ENCODE results near the gene CTSH. TPM values are rescaled to one million over a fixed set of nuclear protein-coding genes. Genes with fewer than 3 reads are reported as not detected.

Gene CTSH
- total RNA-seq, 4 donors from 2014 or later = 65.5 to 101 (median 76.6) TPM

DNA sequence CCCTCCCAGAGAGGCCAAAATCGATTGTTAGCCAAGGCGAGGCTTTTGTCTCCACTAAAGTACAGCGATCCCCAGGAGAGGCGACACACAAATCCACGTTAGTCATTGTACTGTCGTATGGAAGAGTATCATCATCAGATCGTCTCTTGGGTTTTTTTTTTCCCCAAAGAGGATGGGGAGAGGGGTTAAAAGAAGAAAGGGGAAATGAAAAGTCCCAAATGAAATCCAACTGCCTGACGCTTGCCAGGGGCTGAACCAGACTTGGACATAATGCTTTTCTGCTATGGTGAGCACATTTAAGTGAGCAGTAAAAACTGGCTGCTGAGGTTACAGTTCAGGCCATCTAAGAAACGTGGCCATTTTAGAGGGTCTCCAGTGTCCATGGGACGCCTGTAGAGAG, 37.9 kb upstream of the CTSH start:
- Histone ChIP-seq H3K27ac (peak overlapping the region in 1 of 4 donors; percentile 42), H3K4me1 (peaks cover 0 to 14% (median 0%) of the 10 kb centered on the region in 3 donors), H3K36me3 (no peaks in the 10 kb centered on the region), H3K9me3 (no peaks in the 10 kb centered on the region), H3K27me3 (no peaks in the 10 kb centered on the region), H3K4me3 (no peak overlapping the region)
- no peak for TF ChIP-seq POLR2A (IDR thresholded peaks at IDR 0.05)
- TF ChIP-seq EP300 (IDR thresholded peaks at IDR 0.05) = no peak
- TF ChIP-seq, protein P1, sequence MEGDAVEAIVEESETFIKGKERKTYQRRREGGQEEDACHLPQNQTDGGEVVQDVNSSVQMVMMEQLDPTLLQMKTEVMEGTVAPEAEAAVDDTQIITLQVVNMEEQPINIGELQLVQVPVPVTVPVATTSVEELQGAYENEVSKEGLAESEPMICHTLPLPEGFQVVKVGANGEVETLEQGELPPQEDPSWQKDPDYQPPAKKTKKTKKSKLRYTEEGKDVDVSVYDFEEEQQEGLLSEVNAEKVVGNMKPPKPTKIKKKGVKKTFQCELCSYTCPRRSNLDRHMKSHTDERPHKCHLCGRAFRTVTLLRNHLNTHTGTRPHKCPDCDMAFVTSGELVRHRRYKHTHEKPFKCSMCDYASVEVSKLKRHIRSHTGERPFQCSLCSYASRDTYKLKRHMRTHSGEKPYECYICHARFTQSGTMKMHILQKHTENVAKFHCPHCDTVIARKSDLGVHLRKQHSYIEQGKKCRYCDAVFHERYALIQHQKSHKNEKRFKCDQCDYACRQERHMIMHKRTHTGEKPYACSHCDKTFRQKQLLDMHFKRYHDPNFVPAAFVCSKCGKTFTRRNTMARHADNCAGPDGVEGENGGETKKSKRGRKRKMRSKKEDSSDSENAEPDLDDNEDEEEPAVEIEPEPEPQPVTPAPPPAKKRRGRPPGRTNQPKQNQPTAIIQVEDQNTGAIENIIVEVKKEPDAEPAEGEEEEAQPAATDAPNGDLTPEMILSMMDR (IDR thresholded peaks at IDR 0.05) = no peak
- TF ChIP-seq POLR2AphosphoS5 (IDR thresholded peaks at IDR 0.05) = no peak
- no peak for ATAC-seq
- WGBS, 2 donors (ENCODE audit: low coverage in 1 of 2) = 56 to 69% methylated on average over 6 to 7 of the region's 10 CpGs

DNA sequence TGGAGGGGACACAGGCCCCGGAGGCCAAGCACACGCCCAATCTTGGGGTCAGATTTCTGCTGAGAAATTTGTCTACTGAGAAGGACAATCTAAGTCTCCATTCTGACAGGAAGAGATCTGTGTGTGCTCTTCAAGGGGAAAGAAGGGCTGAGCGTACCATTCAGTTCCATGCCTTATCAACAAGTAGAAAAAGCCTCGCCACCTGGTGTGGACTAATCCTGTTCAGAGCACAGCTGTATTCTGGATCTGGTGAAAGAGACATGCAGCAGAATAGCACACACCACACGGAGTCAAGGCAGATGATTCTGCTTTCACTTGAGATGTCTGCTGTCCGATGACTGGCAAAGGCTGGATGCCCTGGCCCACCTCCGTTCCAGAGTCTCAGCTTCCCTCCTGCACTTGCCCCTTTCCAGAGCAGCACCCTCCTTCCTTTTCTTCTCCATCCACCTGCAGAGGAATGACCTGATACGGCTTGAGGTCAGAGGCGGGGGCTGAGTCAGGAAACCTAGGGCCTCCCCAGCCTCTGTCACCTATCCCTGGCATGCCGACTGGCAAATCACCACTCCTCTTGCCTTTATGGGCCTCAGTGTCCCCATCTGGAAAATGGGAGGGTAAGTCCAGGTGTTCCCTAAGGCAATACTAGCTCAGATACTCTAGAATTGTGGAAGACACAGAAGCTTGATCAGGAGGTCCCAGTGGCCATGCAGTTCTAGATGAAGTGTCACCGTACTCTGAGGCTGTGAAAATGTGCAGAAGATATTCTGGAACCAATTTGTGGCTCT, 36.9 kb upstream of the CTSH start:
- H3K4me1 ChIP-seq = peaks cover 0 to 14% (median 0%) of the 10 kb centered on the region in 3 donors
- H3K36me3 ChIP-seq = no peaks in the 10 kb centered on the region
- 89 to 92% methylated on average over 4 to 5 of the region's 11 CpGs for WGBS, 2 donors (ENCODE audit: low coverage in 1 of 2)
- no peak overlapping the region for H3K27ac ChIP-seq
- TF ChIP-seq, protein P1 (IDR thresholded peaks at IDR 0.05) = no peak
- TF ChIP-seq POLR2AphosphoS5 (IDR thresholded peaks at IDR 0.05) (no peak), EP300 (IDR thresholded peaks at IDR 0.05) (no peak), POLR2A (IDR thresholded peaks at IDR 0.05) (no peak)
- H3K27me3 ChIP-seq = no peaks in the 10 kb centered on the region
- H3K4me3 ChIP-seq = no peak overlapping the region
- no peaks in the 10 kb centered on the region for H3K9me3 ChIP-seq
- no peak for ATAC-seq

DNA sequence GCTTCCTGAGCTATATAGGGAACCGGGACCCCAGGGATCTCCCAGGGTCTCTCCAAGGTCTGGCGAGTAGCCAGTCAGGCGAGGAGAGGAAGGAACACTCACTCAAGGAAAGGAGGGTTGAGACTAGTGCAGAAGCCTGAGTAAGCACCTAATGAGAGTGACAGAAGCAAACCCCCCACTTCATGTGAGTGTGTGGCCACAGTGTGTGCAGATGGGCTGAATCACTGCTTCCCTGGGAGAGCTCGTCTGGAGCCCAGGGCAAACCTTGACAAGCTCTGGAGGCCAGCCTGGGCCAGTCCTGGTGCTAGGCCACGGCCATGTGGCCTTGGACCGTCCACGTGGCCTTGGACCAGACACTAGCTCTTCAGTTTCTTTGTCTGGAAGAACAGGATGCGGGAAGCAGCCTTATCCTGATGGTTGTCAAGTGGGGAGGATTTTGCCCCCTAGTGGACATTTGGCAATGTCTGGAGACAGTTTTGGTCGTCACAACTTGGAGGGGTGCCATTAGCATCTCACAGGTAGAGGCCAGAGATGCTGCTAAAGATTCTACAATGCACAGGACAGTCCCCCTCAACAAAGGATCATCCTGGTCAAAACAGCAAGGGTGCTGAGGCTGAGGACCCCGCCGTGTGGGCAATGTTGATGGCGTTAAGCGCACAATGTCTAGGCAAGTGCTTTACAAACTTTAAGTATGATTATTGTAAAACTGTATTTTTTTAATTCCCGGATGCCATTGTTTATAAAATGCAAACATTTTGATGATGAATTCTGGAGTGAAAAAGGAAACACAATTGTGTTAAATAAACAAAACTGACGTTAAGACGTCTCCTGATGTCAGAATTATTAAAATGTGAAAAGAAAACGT, 34.8 kb upstream of the CTSH start:
- peaks cover 0 to 14% (median 0%) of the 10 kb centered on the region in 3 donors for H3K4me1 ChIP-seq
- H3K4me3 ChIP-seq = no peak overlapping the region
- peak; percentile 63 for ATAC-seq
- WGBS, 2 donors (ENCODE audit: low coverage in 1 of 2) = 64 to 71% methylated on average over 10 of the region's 17 CpGs
- no peaks in the 10 kb centered on the region for H3K27me3 ChIP-seq
- peak overlapping the region in 1 of 4 donors; percentile 16 for H3K27ac ChIP-seq
- TF ChIP-seq POLR2A (IDR thresholded peaks at IDR 0.05) (no peak), POLR2AphosphoS5 (IDR thresholded peaks at IDR 0.05) (peak; percentile 44), EP300 (IDR thresholded peaks at IDR 0.05) (no peak)
- TF ChIP-seq, protein P1 (IDR thresholded peaks at IDR 0.05) = peak in 3 of 4 experiments; percentile 67 to 70 (median 67)
- no peaks in the 10 kb centered on the region for H3K36me3 ChIP-seq
- no peaks in the 10 kb centered on the region for H3K9me3 ChIP-seq

DNA sequence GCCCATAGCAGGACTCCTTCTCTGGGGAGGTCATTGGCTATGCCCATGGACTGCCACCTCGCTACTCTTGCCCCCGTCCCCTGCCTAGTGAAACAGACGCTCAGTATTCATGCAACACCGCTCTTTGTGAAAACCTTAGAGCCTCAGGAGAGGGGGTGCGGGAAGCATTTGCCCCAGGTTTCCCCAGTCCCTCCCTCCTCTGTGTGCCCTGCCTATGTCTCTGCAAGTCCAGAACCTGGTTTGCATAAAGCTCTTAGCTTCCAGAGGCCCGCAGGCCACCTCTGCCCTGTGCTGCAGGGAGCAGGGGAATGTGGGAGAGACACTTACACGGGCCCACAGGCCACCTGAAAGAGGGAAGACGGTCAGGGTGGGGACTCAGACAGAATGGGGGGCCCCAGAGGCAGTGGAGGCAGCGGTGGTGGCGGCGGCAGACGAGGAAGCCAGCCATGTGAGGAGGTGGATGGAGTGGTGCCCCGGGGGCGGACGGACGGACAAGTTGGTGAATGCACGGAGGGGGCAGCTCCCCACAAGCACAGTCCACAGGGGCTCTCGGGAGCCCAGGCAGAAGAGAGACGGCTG, 33.8 kb upstream of the CTSH start:
- H3K9me3 ChIP-seq = no peaks in the 10 kb centered on the region
- no peaks in the 10 kb centered on the region for H3K36me3 ChIP-seq
- H3K4me1 ChIP-seq = peaks cover 0 to 13% (median 0%) of the 10 kb centered on the region in 3 donors
- ATAC-seq = no peak
- WGBS, 2 donors (ENCODE audit: low coverage in 1 of 2) = 91 to 98% methylated on average over 6 to 15 of the region's 19 CpGs
- H3K27me3 ChIP-seq = no peaks in the 10 kb centered on the region
- no peak for TF ChIP-seq POLR2A (IDR thresholded peaks at IDR 0.05)
- no peak for TF ChIP-seq EP300 (IDR thresholded peaks at IDR 0.05)
- TF ChIP-seq, protein P1 (IDR thresholded peaks at IDR 0.05) = no peak
- no peak for TF ChIP-seq POLR2AphosphoS5 (IDR thresholded peaks at IDR 0.05)
- H3K4me3 ChIP-seq = no peak overlapping the region
- no peak overlapping the region for H3K27ac ChIP-seq

Data from gastroesophageal sphincter (tissue), 4 donors.